DMS 273 (cell line): ENCODE data around the gene DALRD3.

Experiments used
- DNase-seq: peaks from one replicate; lab custom pipeline; 2025; ENCODE audit not compliant: unreplicated experiment; lab: John Stamatoyannopoulos, UW

The DALRD3 gene

DNA sequence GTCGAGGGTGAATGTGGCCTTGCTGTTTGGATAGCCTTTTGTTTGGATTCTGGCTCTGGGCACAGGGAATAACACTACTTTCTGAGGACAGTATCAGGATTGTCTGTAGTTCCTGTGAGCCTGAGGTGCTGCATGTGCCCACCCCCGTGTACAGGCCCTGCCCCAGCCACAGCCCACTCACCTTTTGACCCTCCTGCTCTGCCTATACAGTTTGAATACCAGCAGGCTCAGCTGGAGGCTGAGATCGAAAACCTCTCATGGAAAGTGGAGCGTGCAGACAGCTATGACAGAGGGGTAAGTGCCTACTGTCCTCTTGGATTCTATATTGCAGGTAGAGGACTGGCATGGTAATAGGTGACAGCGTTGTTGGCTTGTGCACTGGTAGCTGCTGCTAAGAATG lies 35.7 kb downstream of the DALRD3 start:
- no peak for DNase-seq

DNA sequence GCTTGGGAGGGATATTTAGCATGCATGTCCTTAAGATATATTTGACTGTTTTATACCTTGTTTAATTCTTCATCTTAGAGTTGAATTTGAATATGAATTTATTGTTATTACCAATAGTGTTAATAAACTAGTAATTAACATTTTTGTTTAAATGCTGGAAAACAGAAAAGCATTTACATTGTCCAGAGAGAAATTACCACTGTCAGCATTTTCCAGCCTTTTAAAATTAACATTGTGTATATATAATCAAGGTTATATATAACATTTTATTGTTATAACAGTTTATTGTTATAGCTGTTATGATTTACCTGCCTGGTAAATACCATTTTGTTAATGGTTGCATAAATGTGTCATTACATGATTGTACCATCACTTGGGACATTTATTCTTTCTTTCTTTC lies 36.4 kb downstream of the DALRD3 start:
- no peak for DNase-seq

DNA sequence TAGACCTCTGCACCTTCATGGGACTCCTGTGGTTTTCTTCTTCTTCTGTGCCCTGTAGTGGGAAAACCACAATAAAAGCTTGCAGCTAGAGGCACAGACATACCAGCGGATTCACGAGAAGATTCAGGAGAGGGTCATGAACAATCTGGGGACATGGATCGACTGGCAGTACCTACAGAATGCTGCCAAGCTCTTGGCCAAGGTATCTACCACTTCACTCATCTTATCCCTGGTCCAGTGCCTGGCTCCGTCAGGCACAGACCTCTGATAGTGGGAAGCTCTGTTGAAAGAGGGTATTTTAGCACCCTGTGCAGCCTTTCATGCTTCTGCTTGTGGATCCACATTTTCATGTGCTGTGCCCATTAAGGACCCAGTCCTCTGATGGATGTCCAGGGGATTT lies 38.1 kb downstream of the DALRD3 start:
- DNase-seq, result no peak

DNA sequence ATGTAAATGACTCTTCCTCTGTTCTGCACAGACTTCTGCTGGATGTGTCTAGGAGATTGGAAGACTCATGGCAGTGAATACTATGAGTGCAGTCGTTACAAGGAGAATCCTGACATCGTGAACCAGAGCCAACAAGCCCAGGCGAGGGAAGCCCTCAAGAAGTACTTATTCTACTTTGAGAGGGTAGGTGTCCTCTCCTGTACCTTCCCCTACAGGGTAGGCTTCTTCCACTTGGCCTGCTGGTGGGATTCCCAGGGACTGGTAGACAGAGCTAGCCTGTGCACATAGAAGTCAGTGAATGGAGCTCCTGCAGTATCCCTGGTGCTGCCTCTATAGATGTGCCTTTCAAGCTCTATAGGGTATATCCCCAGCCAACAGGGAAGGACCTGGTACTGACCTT lies 38.9 kb downstream of the DALRD3 start:
- no peak for DNase-seq

DNA sequence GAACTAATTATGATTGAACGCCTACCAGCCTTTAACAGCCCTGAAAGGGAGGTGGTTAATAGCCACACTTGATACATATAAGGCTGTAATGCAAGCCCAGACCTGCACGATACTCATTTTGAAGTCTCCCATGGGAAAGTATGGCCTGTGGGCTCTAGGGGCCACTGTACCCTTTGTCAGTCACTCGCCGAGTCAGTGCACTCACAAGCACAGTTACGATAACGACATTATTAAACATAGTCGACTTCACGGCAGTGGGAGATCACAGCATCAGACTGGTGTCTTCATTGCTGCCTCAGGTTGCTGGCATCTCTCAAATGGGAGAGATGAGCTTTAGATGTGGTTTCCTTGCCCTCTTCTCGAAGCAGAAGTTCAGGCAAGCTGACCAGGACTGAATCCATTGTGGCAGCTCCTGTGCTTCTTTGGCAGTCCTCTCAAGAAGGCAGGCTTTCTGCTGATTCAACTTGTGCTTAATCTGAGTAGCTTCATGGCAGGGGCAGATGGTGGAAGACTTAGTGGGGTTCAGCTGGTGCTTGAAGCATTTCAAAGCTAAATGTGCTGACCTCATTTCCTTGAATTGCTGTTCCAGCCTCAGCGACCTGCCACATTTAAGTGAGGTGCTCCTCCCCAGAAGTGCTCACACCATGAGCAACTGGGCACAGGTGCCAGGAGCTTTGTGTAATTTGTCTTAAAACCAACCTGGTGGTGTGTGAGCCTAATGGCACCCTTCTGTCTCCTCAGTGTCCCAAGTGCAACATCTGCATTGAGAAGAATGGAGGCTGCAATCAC lies 44.1 kb downstream of the DALRD3 start:
- DNase-seq, result no peak

DNA sequence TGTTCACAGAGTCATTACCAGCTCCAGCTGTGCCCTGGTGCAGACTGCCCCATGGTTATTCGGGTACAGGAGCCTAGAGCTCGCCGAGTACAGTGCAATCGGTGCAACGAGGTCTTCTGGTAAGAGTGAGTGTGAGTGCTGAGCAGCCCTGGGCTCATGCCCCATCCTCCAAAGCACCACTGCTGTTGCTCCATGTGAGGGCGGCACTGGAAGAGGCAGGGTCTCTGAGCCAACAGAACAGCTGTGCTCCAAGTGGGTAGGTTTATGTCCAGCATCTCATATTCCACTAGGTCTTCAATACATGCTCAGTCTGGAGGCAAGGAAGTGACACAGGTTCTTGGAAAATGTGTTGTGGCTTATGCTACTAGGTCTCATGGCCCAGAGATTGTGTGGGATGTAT lies 47.8 kb downstream of the DALRD3 start:
- no peak for DNase-seq

DNA sequence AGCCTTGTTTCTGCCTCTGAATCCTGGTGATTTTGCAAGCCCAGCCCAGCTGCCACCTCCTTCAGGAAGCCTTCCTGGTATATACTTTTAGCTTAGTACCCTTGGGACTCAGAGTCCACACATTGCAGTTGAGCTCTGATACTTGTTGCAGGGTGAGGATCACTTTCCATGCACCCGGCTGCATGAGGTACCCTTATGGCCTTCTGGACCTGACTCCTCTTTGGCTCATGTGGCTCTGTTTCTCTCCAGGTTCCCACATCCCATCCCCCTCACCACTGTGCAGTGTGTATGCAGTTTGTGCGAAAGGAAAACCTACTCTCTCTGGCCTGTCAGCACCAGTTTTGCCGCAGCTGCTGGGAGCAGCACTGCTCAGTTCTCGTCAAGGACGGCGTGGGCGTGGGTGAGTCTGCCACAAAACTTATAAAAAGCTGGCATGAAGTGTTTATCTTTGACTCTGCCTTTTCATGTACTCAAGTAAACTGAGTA lies 51.5 kb downstream of the DALRD3 start:
- no peak for DNase-seq

DNA sequence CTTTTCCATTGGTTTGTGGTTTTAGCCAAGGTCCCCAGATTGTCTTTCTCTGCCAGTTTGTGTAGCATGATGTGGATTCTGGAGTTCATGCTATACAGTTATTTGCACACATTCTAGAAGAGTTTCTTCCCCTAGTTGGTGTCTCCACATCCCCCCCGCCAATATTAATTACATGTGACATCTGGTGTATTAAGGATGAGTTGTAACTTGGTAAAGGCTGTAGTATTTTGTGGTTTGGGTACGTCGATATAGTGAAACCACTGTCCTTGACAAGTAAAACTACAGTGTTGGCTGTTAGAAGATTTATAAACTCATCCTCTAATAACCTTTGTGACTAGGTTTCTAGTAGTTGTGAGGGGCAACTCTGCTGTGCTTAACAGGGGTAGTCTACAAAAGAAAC lies 52.0 kb downstream of the DALRD3 start:
- DNase-seq, result peak; percentile 57
